Renal cortex interstitium (tissue), 11 donors: ENCODE data around the gene STARD3. TPM values are rescaled to one million over a fixed set of nuclear protein-coding genes. Genes with fewer than 3 reads are reported as not detected.
"Not testable (repeated sequence)": the region's sequence is repeated elsewhere in the genome, so short reads cannot be mapped to it uniquely, and the experiment has no call there.

Experiments
- DNase-seq, 11 donors: peaks; one replicate each; pipeline ENCODE4 v3.0.0-alpha.2; 2013; ENCODE audit warnings: low read depth in 9 of 11, low spot score in 4 of 11; ENCODE audit errors: extremely low read depth in 1 of 11
- polyA plus RNA-seq, 3 donors: library from polyadenylated mRNA; unstranded; fragments of 120-200 nt; gene quantifications; one replicate each; pipeline ENCODE4 v1.2.1, GENCODE V29; 2013; ENCODE audit not compliant: insufficient read length in 3 of 3

The STARD3 gene
- polyA plus RNA-seq, 3 donors: 47.2 to 52.1 (median 51.6) TPM

- DNase-seq: no peak
These were observed 39.4 kb downstream of the STARD3 start for GRCh38 chr17:39676198-39676819.

GRCh38 chr17:39677072-39677471, 40.1 kb downstream of the STARD3 start:
- DNase-seq: no peak

GRCh38 chr17:39677542-39678339, 40.8 kb downstream of the STARD3 start:
- peak in 4 of 11 donors; percentile 48 to 84 (median 74) for DNase-seq

GRCh38 chr17:39678340-39679116, 41.6 kb downstream of the STARD3 start:
- DNase-seq: no peak

GRCh38 chr17:39679521-39680192, 42.7 kb downstream of the STARD3 start:
- no peak for DNase-seq

- no peak for DNase-seq
These were observed 46.5 kb downstream of the STARD3 start for GRCh38 chr17:39683295-39683939.

- DNase-seq: no peak
These were observed 47.6 kb downstream of the STARD3 start for GRCh38 chr17:39684369-39685192.

- DNase-seq: no peak
These were observed 50.2 kb downstream of the STARD3 start for GRCh38 chr17:39687101-39687545.

- peak in 9 of 11 donors; percentile 69 to 92 (median 84) for DNase-seq
These were observed 50.9 kb downstream of the STARD3 start, which contains the start of gene PGAP3 for GRCh38 chr17:39687546-39688474. Gene PGAP3 (minus strand): TSS chr17:39688057. CDS start chr17:39688014, 43 bp downstream.

- DNase-seq: no peak
These were observed 51.5 kb downstream of the STARD3 start for GRCh38 chr17:39688475-39688835.

GRCh38 chr17:39688945-39689344, 52.0 kb downstream of the STARD3 start:
- DNase-seq: no peak

- no peak for DNase-seq
These were observed 57.6 kb downstream of the STARD3 start for GRCh38 chr17:39694593-39694992.

- no peak for DNase-seq
These were observed 58.1 kb downstream of the STARD3 start for GRCh38 chr17:39695089-39695474.

- no peak for DNase-seq
These were observed 59.8 kb downstream of the STARD3 start for GRCh38 chr17:39696731-39697130.

GRCh38 chr17:39697961-39698360, 61.0 kb downstream of the STARD3 start:
- DNase-seq: no peak

- DNase-seq: not testable (repeated sequence)
These were observed 62.3 kb downstream of the STARD3 start for GRCh38 chr17:39699157-39699817.
